ENCODE data around the gene GPR33. TPM values are rescaled to one million over a fixed set of nuclear protein-coding genes. Genes with fewer than 3 reads are reported as not detected.
"Not testable (repeated sequence)": the region's sequence is repeated elsewhere in the genome, so short reads cannot be mapped to it uniquely, and the experiment has no call there.

The GPR33 gene
- total and polyA plus RNA-seq, 8 donors, result not detected

DNA sequence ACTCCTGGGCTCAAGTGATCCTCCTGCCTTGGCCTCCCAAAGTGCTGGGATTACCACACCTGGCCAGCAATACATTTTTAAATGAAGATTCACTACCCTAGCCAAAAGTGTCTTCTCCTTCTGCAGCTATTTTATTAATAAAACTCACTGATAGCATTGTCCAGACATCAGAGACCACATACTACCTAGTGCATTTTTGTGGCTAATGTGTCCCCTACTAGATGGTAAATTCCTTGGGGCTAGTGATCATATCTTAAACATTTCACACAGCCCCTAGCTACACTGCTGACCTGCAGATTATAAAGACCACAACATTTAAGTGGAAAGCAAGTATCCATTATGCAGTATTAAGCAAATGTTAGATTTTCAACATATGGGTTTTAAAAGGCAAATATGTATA is 47.6 kb downstream of the GPR33 start:
- intact Hi-C loops (cut with DNase I; ENCODE audit: low total_unique reads), result no loop called here
- TF ChIP-seq EP300 (IDR thresholded peaks at IDR 0.05), result no peak
- no peak for TF ChIP-seq POLR2A (IDR thresholded peaks at IDR 0.05)
- TF ChIP-seq, protein P1, sequence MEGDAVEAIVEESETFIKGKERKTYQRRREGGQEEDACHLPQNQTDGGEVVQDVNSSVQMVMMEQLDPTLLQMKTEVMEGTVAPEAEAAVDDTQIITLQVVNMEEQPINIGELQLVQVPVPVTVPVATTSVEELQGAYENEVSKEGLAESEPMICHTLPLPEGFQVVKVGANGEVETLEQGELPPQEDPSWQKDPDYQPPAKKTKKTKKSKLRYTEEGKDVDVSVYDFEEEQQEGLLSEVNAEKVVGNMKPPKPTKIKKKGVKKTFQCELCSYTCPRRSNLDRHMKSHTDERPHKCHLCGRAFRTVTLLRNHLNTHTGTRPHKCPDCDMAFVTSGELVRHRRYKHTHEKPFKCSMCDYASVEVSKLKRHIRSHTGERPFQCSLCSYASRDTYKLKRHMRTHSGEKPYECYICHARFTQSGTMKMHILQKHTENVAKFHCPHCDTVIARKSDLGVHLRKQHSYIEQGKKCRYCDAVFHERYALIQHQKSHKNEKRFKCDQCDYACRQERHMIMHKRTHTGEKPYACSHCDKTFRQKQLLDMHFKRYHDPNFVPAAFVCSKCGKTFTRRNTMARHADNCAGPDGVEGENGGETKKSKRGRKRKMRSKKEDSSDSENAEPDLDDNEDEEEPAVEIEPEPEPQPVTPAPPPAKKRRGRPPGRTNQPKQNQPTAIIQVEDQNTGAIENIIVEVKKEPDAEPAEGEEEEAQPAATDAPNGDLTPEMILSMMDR (IDR thresholded peaks at IDR 0.05), result no peak
- TF ChIP-seq POLR2AphosphoS5 (IDR thresholded peaks at IDR 0.05), result no peak
- Histone ChIP-seq H3K9me3 (no peaks in the 10 kb centered on the region), H3K4me1 (peaks cover 0 to 17% (median 10%) of the 10 kb centered on the region in 4 donors), H3K36me3 (no peaks in the 10 kb centered on the region), H3K27me3 (no peaks in the 10 kb centered on the region), H3K27ac (no peak overlapping the region), H3K4me3 (no peak overlapping the region)
- no peak for DNase-seq

GRCh38 chr14:31439561-31439960 is 48.3 kb downstream of the GPR33 start:
- intact Hi-C loops (cut with DNase I; ENCODE audit: low total_unique reads), result no loop called here
- WGBS, 5 donors, result 74 to 90% (median 81%) methylated on average over 2 of the region's 2 CpGs

GRCh38 chr14:31437045-31437691 is 50.7 kb downstream of the GPR33 start:
- H3K27ac ChIP-seq; intact Hi-C loops (cut with DNase I; ENCODE audit: low total_unique reads); H3K36me3 ChIP-seq; H3K9me3 ChIP-seq; H3K27me3 ChIP-seq; H3K4me3 ChIP-seq; DNase-seq: not testable (repeated sequence)
- 92 to 96% (median 95%) methylated on average over 3 to 34 of the region's 45 CpGs for WGBS, 5 donors
- peaks cover 0 to 17% (median 10%) of the 10 kb centered on the region in 4 donors for H3K4me1 ChIP-seq

More at GRCh38 chr14:31439561-31439960, 48.3 kb downstream of the GPR33 start:
- Histone ChIP-seq H3K4me3 (no peak overlapping the region), H3K4me1 (peaks cover 0 to 18% (median 12%) of the 10 kb centered on the region in 4 donors), H3K36me3 (no peaks in the 10 kb centered on the region), H3K27ac (no peak overlapping the region), H3K9me3 (no peaks in the 10 kb centered on the region), H3K27me3 (no peaks in the 10 kb centered on the region)
- TF ChIP-seq, protein P1 (IDR thresholded peaks at IDR 0.05), result no peak
- TF ChIP-seq POLR2AphosphoS5 (IDR thresholded peaks at IDR 0.05), result no peak
- TF ChIP-seq POLR2A (IDR thresholded peaks at IDR 0.05), result no peak
- no peak for TF ChIP-seq EP300 (IDR thresholded peaks at IDR 0.05)
- DNase-seq, result no peak

DNA sequence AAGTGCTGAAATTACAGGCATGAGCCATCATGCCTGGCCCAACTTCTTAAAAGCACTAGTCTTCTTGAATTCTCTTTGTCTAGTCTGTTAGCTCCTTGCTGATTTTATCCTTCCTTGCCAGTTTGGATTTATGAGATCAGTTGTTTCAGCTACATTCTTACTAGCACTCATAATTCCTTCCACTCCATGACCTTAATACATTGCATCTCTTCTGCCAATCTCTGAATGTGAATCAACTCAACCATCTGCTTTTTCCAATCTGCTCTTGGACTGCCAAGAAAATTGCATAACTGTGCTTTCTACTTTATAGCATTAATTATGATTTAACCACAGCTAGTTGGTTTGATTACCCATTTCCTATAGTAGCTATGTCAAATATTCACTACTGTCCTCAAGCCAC is 52.6 kb downstream of the GPR33 start:
- Histone ChIP-seq H3K4me1 (peaks cover 0 to 6% (median 0%) of the 10 kb centered on the region in 4 donors), H3K4me3 (no peak overlapping the region), H3K27ac (peak overlapping the region in 1 of 5 donors; percentile 1), H3K27me3 (no peaks in the 10 kb centered on the region), H3K9me3 (no peaks in the 10 kb centered on the region), H3K36me3 (no peaks in the 10 kb centered on the region)
- TF ChIP-seq POLR2A (IDR thresholded peaks at IDR 0.05) (no peak), EP300 (IDR thresholded peaks at IDR 0.05) (no peak), POLR2AphosphoS5 (IDR thresholded peaks at IDR 0.05) (no peak)
- TF ChIP-seq, protein P1 (IDR thresholded peaks at IDR 0.05), result no peak
- peak in 1 of 2 donors; percentile 17 for DNase-seq
- intact Hi-C loops (cut with DNase I; ENCODE audit: low total_unique reads), result no loop called here

Other genes with a start within 250 kb of the GPR33 start
- gene HEATR5A, start 67.5 kb downstream of the GPR33 start, total RNA-seq, result 10 to 100 TPM; 10.1 to 92.8 (median 37.3) TPM
- 10 to 100 TPM in 1 of 3 donors, 1 to 10 TPM in 2; 3.6 to 12.1 (median 4.1) TPM for gene HEATR5A, start 67.5 kb downstream of the GPR33 start, polyA plus RNA-seq
- 10 to 100 TPM in 3 of 5 donors, 1 to 10 TPM in 2; 2.9 to 32.1 (median 19.4) TPM for gene DTD2, start 30.5 kb downstream of the GPR33 start, total RNA-seq
- gene DTD2, start 30.5 kb downstream of the GPR33 start, polyA plus RNA-seq, result 10 to 100 TPM in 1 of 3 donors, 1 to 10 TPM in 2; 8.4 to 14.1 (median 9.0) TPM
- 10 to 100 TPM in 3 of 5 donors, 1 to 10 TPM in 1, under 1 TPM in 1; 0.58 to 25.7 (median 10.7) TPM for gene NUBPL, start 73.4 kb upstream of the GPR33 start, total RNA-seq
- gene NUBPL, start 73.4 kb upstream of the GPR33 start, polyA plus RNA-seq, result 1 to 10 TPM; 3.1 to 4.2 (median 3.6) TPM